HCT116 (cell line): Measurements from ENCODE around the gene EMC10. TPM values are rescaled to one million over a fixed set of nuclear protein-coding genes. Genes with fewer than 3 reads are reported as not detected.

ENCODE experiments used
- ATAC-seq: fragments of 200-7000 bp; cut with Tn5 transposase; 2 replicates; pipeline ENCODE4 v1.9.1; 2020; ENCODE audit warnings: mild to moderate bottlenecking, moderate library complexity
- BruUV-seq: library from RNA; stranded (reverse); fragments of 400-500 nt; replicated peaks from 2 replicates; lab custom pipeline; 2021; lab: Mats Ljungman, UMichigan
- CTCF ChIA-PET: fragments of 300-600 bp; sonication (Branson Sonifier 250); formaldehyde crosslinking; loops from one replicate; lab custom pipeline; 2021; ENCODE audit warnings: antibody characterized with exemption; lab: Charles Lee
- POLR2A ChIA-PET: fragments of 300-600, 350-600 bp; sonication (Branson Sonifier 250); formaldehyde crosslinking; loops from one replicate; lab custom pipeline; 2021; ENCODE audit warnings: antibody characterized with exemption; lab: Charles Lee
- RAD21 ChIA-PET, 2 experiments: fragments of 300-600 bp; sonication (Branson Sonifier 250); formaldehyde crosslinking; loops; one replicate each; lab custom pipeline; 2023; ENCODE audit warnings: low total read pairs in 2 of 2; ENCODE audit not compliant: uncharacterized antibody in 2 of 2, unreplicated experiment in 2 of 2, low non-redundant PET in 1 of 2; lab: Charles Lee
- DNase-seq: peaks from one replicate; pipeline ENCODE4 v3.0.0-alpha.2; 2010; ENCODE audit warnings: low read depth, low spot score
- H2AFZ ChIP-seq: fragments of 200-600 bp; shearing (Covaris generic), sonication (generic); 2 replicates; pipeline ENCODE4 v1.6.1; 2017; ENCODE audit warnings: low read depth, mixed run types, mixed read lengths, antibody characterized with exemption, low read length; ENCODE audit not compliant: poor library complexity, severe bottlenecking
- H3K27ac ChIP-seq: 2 replicates; pipeline ENCODE4 v1.5.1; 2012; ENCODE audit warnings: low read depth, low read length
- H3K27me3 ChIP-seq: fragments of 200-600 bp; sonication (generic); 2 replicates; pipeline ENCODE4 v1.6.1; 2016; ENCODE audit warnings: mixed run types, low read length, mixed read lengths; ENCODE audit not compliant: insufficient read depth
- H3K36me3 ChIP-seq, 2 experiments: fragments of 200-500 bp in 1 of 2; fragments of 200-600 bp in 1 of 2; sonication (Bioruptor generic) in 1 of 2; sonication (generic) in 1 of 2; 2 replicates each; pipeline versions ENCODE4 v1.5.1 to v1.6.1; 2014 to 2016; ENCODE audit warnings: low read length in 2 of 2, inconsistent platforms in 1 of 2, mixed read lengths in 1 of 2, mixed run types in 1 of 2; ENCODE audit not compliant: insufficient read depth in 2 of 2, control insufficient read depth in 1 of 2
- H3K4me1 ChIP-seq, 2 experiments: fragments of 200-600 bp in 1 of 2; sonication (generic) in 1 of 2; 2 replicates each; pipeline versions ENCODE4 v1.5.1 to v1.6.1; 2012 to 2017; ENCODE audit warnings: low read length in 2 of 2, inconsistent platforms in 1 of 2, mild to moderate bottlenecking in 1 of 2, mixed read lengths in 1 of 2, mixed run types in 1 of 2, moderate library complexity in 1 of 2; ENCODE audit not compliant: insufficient read depth in 2 of 2, control insufficient read depth in 1 of 2
- H3K4me2 ChIP-seq: fragments of 200-600 bp; sonication (generic); 2 replicates; pipeline ENCODE4 v1.6.1; 2017; ENCODE audit warnings: mixed run types, low read length, mixed read lengths
- H3K4me3 ChIP-seq, 2 experiments: fragments of 200-600 bp in 1 of 2; sonication (generic) in 1 of 2; replicated peaks in 1 of 2; 2 replicates each; pipeline ENCODE4 v1.5.1; 2011 to 2016; ENCODE audit warnings: low read length in 2 of 2, control low read depth in 1 of 2, low read depth in 1 of 2, mild to moderate bottlenecking in 1 of 2, mixed read lengths in 1 of 2, mixed run types in 1 of 2
- H3K79me2 ChIP-seq: fragments of 200-600 bp; sonication (generic); 2 replicates; pipeline ENCODE4 v1.6.1; 2017; ENCODE audit warnings: mild to moderate bottlenecking, mixed run types, low read length, moderate library complexity, mixed read lengths; ENCODE audit not compliant: insufficient read depth
- H3K9ac ChIP-seq: fragments of 200-600 bp; sonication (generic); 2 replicates; pipeline ENCODE4 v1.6.1; 2016; ENCODE audit warnings: low read length, mixed read lengths
- H3K9me2 ChIP-seq: fragments of 200-600 bp; sonication (generic), shearing (Covaris generic); 2 replicates; pipeline ENCODE4 v1.6.1; 2017; ENCODE audit warnings: mixed run types, mild to moderate bottlenecking, moderate library complexity; ENCODE audit not compliant: insufficient read depth
- H3K9me3 ChIP-seq, 2 experiments: fragments of 200-500 bp in 1 of 2; fragments of 200-600 bp in 1 of 2; sonication (Bioruptor generic) in 1 of 2; sonication (generic) in 1 of 2; 2 replicates each; pipeline ENCODE4 v1.6.1; 2014 to 2017; ENCODE audit warnings: low read length in 2 of 2, mixed read lengths in 2 of 2, inconsistent platforms in 1 of 2, low read depth in 1 of 2, mild to moderate bottlenecking in 1 of 2, mixed run types in 1 of 2, moderate library complexity in 1 of 2; ENCODE audit not compliant: control insufficient read depth in 1 of 2, insufficient read depth in 1 of 2
- H4K20me1 ChIP-seq: fragments of 200-600 bp; sonication (generic), shearing (Covaris generic); 2 replicates; pipeline ENCODE4 v1.6.1; 2017; ENCODE audit warnings: mixed run types, mild to moderate bottlenecking, moderate library complexity; ENCODE audit not compliant: insufficient read depth
- ATF3 ChIP-seq: IDR thresholded peaks from 2 replicates; pipeline ENCODE4 v1.6.1; 2012
- CBX3 ChIP-seq: IDR thresholded peaks from 2 replicates; pipeline ENCODE4 v1.6.1; 2012; ENCODE audit warnings: low read depth
- EGR1 ChIP-seq: IDR thresholded peaks from 2 replicates; pipeline ENCODE4 v1.6.1; 2012; ENCODE audit warnings: low read depth
- ELF1 ChIP-seq: IDR thresholded peaks from 2 replicates; pipeline ENCODE4 v1.6.1; 2012; ENCODE audit warnings: low read depth, borderline replicate concordance
- EZH2 ChIP-seq: fragments of 200-600 bp; sonication (generic); IDR thresholded peaks from 2 replicates; pipeline ENCODE4 v1.6.1; 2017; ENCODE audit warnings: antibody characterized with exemption, mixed run types
- EZH2phosphoT487 ChIP-seq: fragments of 200-600 bp; IDR thresholded peaks from 2 replicates; pipeline ENCODE4 v1.6.1; 2018; ENCODE audit warnings: antibody characterized with exemption, borderline replicate concordance
- FOSL1 ChIP-seq: IDR thresholded peaks from 2 replicates; pipeline ENCODE4 v1.6.1; 2012; ENCODE audit warnings: low read depth
- JUND ChIP-seq: IDR thresholded peaks from 2 replicates; pipeline ENCODE4 v1.6.1; 2012
- RAD21 ChIP-seq: IDR thresholded peaks from 2 replicates; pipeline ENCODE4 v1.6.1; 2012; ENCODE audit warnings: low read depth, mild to moderate bottlenecking
- REST ChIP-seq: IDR thresholded peaks from 2 replicates; pipeline ENCODE4 v1.6.1; 2012; ENCODE audit warnings: low read depth
- TCF7L2 ChIP-seq: IDR thresholded peaks from 2 replicates; pipeline ENCODE4 v1.7.0; 2011; ENCODE audit warnings: borderline replicate concordance, inconsistent platforms; ENCODE audit not compliant: insufficient read depth, insufficient read length; ENCODE audit errors: extremely low read depth
- ZFX ChIP-seq: fragments of 450-650 bp; IDR thresholded peaks from 2 replicates; pipeline ENCODE4 v1.6.1; 2017
- ZNF274 ChIP-seq: fragments of 200-500 bp; sonication (Bioruptor generic); IDR thresholded peaks from 2 replicates; pipeline ENCODE4 v1.6.1; 2014; ENCODE audit warnings: mild to moderate bottlenecking, low read depth, low read length, inconsistent platforms
- intact Hi-C: fragments of 100-400 bp; cut with micrococcal nuclease; formaldehyde crosslinking; loops from 2 replicates; pipeline ENCODE4 v1.10.0; 2022
- total RNA-seq: library from RNA; stranded (reverse); gene quantifications from one replicate; pipeline ENCODE4 v1.2.1, GENCODE V29; 2021; ENCODE audit not compliant: unreplicated experiment
- TF ChIP-seq, protein P1 (sequence below), 3 experiments: fragments of 200-600 bp in 1 of 3; sonication (generic) in 1 of 3; IDR thresholded peaks in 2 of 3; conservative IDR thresholded peaks in 1 of 3; 2 replicates each; pipeline ENCODE4 v1.5.1; 2012 to 2017; ENCODE audit warnings: low read depth in 2 of 3, low read length in 2 of 3, antibody characterized with exemption in 1 of 3, borderline replicate concordance in 1 of 3, control low read depth in 1 of 3, mild to moderate bottlenecking in 1 of 3, mixed read lengths in 1 of 3, mixed run types in 1 of 3, moderate library complexity in 1 of 3; ENCODE audit not compliant: insufficient read depth in 1 of 3
- TF ChIP-seq, protein P2 (sequence below): IDR thresholded peaks from 2 replicates; pipeline ENCODE4 v1.6.1; 2012

EMC10 gene
- total RNA-seq, 1 experiment from 2014 or later: 92.4 TPM

DNA sequence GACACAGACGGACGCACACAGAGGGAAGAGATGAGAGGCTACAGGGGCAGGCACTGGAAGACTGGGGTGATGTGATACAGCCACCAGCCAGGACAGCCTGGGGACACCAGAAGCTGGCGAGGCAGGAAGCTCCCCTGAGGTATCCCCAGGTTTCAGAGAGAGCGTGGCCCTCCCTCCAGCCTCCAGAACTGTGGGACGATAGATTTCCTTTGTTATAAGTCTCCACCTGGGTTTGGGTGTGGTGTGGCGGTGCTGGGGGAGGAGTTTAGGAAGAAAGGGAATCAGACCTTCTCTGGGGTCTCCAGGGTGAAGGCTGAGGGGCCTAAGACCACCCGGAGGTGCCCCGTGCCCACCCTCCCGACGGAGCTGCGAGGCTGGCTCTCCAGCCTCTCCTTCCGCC, 40.1 kb downstream of the EMC10 start:
- TF ChIP-seq ZNF274: no peak
- TF ChIP-seq EZH2: no peak
- TF ChIP-seq, protein P1, sequence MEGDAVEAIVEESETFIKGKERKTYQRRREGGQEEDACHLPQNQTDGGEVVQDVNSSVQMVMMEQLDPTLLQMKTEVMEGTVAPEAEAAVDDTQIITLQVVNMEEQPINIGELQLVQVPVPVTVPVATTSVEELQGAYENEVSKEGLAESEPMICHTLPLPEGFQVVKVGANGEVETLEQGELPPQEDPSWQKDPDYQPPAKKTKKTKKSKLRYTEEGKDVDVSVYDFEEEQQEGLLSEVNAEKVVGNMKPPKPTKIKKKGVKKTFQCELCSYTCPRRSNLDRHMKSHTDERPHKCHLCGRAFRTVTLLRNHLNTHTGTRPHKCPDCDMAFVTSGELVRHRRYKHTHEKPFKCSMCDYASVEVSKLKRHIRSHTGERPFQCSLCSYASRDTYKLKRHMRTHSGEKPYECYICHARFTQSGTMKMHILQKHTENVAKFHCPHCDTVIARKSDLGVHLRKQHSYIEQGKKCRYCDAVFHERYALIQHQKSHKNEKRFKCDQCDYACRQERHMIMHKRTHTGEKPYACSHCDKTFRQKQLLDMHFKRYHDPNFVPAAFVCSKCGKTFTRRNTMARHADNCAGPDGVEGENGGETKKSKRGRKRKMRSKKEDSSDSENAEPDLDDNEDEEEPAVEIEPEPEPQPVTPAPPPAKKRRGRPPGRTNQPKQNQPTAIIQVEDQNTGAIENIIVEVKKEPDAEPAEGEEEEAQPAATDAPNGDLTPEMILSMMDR (IDR thresholded peaks at IDR 0.05 in 2 of 3, conservative IDR thresholded peaks at IDR 0.05 in 1 of 3; ENCODE audit: borderline replicate concordance in 1 of 3, insufficient read depth in 1 of 3, low read depth in 2 of 3, low read length in 2 of 3): no peak
- TF ChIP-seq RAD21: no peak
- no peak for TF ChIP-seq JUND
- no peak for TF ChIP-seq TCF7L2
- TF ChIP-seq ELF1: no peak
- TF ChIP-seq REST: no peak
- TF ChIP-seq ATF3: no peak
- no peak for TF ChIP-seq FOSL1
- TF ChIP-seq, protein P2, sequence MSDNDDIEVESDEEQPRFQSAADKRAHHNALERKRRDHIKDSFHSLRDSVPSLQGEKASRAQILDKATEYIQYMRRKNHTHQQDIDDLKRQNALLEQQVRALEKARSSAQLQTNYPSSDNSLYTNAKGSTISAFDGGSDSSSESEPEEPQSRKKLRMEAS: no peak
- no peak for TF ChIP-seq EGR1
- TF ChIP-seq ZFX: no peak
- no peak for TF ChIP-seq CBX3
- TF ChIP-seq EZH2phosphoT487: no peak

More for the DNA sequence above, 40.1 kb downstream of the EMC10 start:
- H3K4me1 ChIP-seq: peaks cover 0 to 6% of the 10 kb centered on the region in 2 experiments; a peak in 2 of 4 replicates
- H3K9me2 ChIP-seq: no peaks in the 10 kb centered on the region
- ChIA-PET RAD21 (no interaction called here), CTCF (no interaction called here), POLR2A (no interaction called here)
- H2AFZ ChIP-seq: no peak overlapping the region
- H3K4me3 ChIP-seq: no peak overlapping the region
- BruUV-seq: no TSS peak
- ATAC-seq (no peak), DNase-seq (no peak)
- no peaks in the 10 kb centered on the region for H3K79me2 ChIP-seq
- H3K36me3 ChIP-seq: no peaks in the 10 kb centered on the region
- no peak overlapping the region for H3K27ac ChIP-seq
- H3K9me3 ChIP-seq: no peaks in the 10 kb centered on the region
- H3K27me3 ChIP-seq: no peaks in the 10 kb centered on the region
- H3K9ac ChIP-seq: no peak overlapping the region
- intact Hi-C loops: no loop called here
- H4K20me1 ChIP-seq: no peaks in the 10 kb centered on the region
- no peak overlapping the region for H3K4me2 ChIP-seq
